Activated CD4-positive, alpha-beta T cell treated with anti-CD3 and anti-CD28 coated beads, Interleukin-2, amount 50 U/mL, for 24 hours (primary cell): ENCODE results near the gene SSH2.
A peak's percentile ranks its signal among the peaks of the same experiment; 100 is the strongest.

Experiments used
- DNase-seq, 2 donors: peaks; one replicate each; pipeline ENCODE4 v3.0.0-alpha.2; 2020; ENCODE audit warnings: low read depth in 1 of 2, low spot score in 1 of 2

SSH2 gene

DNA sequence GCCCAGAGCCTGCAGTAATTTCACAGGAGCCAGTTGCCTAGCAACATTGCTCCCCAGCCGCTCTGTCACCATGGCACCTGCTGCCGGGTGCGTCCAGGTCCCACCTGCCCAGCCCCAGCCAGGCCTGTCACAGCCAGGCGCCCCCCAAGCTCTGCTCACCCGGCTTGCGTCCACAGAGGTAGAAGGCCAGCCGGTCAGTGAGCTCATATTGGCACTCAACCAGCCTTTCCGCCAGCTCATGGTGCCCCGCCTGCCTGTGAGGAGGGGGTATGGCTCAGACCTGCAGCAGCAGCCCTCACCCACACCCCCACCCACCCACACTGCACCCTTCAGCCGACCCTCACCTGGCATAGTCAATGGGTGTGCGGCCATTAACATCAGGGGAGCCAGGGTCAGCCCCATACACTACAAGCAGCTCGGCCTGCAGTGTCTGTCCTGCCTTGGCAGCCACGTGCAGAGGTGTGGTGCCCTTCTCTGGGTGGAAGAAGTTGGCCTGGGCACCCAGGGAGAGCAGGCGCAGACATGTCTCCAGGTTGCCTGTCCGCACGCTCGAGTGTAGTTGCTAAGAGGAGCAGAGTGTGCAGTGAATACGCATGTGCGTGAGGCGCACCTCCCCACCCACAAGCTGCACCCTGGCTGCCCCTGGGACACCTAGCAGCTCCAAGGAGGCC, 348.3 kb downstream of the SSH2 start:
- DNase-seq = no peak

DNA sequence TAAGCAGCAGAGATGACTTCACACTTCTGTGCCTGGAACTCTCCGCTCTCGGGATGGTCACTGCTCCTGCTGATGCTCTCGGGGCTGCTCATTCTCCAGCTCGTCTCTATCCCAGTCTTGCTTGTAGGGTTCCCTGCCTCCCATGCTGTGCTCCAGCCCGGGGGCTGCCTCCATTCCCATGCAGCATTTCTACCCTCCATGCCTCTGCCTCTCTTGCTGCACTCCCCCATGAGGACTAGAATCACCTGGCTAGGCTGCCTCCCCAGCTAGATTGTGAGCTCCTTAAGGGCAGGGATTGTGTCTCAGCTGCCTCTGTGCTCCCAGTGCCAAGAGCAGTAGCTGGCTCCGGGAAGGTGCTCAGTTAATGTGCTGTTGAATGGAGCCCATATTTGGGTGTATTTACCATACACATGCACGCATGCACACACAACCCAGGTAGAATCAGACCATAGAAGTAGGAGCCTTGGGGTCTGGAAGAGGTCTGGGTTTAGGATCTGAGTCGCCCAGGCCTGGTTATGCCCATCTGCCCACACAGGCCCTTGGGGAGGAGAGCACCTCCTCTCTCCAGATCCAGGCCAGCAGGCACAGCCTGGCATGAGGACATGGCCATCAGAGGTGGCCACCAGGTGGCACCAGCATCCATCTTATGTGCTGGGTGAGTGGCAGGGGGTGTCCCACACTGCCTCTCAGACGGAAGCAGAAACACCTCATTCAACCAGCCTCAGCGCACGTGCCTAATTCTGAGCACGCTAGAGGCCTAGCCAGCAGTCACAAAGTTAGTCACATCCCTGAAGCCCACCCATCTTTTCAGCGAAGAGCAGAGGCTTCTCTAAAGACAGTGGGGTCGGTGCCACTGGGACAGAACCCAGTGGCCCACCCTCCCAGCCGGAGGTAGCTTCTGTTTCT, 349.9 kb downstream of the SSH2 start:
- DNase-seq = peak; percentile 78 to 88

GRCh38 chr17:29578626-29579485, 351.2 kb downstream of the SSH2 start:
- no peak for DNase-seq

GRCh38 chr17:29577385-29578211, 352.4 kb downstream of the SSH2 start:
- no peak for DNase-seq

- DNase-seq = no peak
These were observed 353.0 kb downstream of the SSH2 start for GRCh38 chr17:29577001-29577370.

DNA sequence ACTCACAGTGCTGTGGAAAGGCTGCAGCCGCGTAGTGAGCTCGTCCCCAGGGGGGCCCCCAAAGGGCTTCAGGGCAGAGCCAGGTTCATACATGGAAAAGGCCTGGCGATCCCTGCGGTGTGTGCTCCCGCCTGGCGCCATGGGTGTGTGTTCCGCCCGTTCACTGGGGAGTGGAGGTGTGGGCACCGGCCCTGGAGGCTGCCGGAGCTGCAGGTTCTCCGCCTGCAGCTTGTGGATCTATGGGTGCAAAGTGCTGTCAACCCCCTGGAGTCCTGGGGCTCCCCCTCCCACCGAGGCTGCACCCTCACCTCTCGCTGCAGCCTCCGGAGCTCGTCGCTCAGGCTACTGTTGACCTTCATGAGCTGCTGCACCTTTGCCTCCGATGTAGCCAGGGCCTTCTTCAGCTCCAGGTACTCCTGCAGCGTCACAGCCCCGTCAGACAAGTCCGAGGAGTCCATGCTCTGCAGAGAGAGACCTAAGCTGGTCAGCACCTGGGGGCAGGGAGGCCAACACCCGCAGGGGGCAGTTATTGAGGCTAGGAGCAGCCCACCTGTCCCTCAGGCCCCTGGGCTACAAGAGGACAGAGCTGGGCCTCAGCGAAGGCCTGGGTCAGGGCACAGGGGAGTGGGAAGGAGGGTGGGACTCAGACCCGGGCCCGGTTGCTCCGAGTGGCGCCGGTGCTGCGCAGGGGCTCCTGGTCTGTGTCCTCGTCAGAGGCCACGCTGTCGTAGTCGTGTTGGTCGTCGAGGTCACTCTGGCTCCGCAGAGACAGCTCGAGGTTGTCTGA, 353.6 kb downstream of the SSH2 start:
- DNase-seq = no peak
